Measurements from ENCODE around the gene ARCN1. TPM values are rescaled to one million over a fixed set of nuclear protein-coding genes. Genes with fewer than 3 reads are reported as not detected.

ARCN1 gene
- total and polyA plus RNA-seq, 2 donors (not counting 1 experiment from before 2014, with no cell fraction given): 116 to 387 TPM

DNA sequence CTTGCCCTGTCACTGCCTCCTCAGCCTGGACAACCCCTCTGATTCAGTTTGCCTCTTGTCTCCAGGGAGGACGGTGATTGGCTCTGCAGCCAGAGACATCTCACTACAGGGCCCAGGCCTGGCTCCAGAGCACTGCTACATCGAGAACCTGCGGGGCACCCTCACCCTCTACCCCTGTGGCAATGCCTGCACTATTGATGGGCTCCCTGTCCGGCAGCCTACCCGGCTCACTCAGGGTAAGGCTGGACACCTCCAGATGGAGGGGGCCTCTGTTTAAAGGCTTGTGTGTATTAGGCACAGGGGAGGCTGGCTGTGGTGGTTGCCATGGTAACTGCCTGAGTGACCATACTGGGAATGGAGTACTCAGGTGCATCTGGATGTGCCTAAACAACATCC lies 43.8 kb downstream of the ARCN1 start:
- TF ChIP-seq, protein P1, sequence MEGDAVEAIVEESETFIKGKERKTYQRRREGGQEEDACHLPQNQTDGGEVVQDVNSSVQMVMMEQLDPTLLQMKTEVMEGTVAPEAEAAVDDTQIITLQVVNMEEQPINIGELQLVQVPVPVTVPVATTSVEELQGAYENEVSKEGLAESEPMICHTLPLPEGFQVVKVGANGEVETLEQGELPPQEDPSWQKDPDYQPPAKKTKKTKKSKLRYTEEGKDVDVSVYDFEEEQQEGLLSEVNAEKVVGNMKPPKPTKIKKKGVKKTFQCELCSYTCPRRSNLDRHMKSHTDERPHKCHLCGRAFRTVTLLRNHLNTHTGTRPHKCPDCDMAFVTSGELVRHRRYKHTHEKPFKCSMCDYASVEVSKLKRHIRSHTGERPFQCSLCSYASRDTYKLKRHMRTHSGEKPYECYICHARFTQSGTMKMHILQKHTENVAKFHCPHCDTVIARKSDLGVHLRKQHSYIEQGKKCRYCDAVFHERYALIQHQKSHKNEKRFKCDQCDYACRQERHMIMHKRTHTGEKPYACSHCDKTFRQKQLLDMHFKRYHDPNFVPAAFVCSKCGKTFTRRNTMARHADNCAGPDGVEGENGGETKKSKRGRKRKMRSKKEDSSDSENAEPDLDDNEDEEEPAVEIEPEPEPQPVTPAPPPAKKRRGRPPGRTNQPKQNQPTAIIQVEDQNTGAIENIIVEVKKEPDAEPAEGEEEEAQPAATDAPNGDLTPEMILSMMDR (conservative IDR thresholded peaks at IDR 0.05 in 1 of 2, IDR thresholded peaks at IDR 0.05 in 1 of 2; ENCODE audit: low read depth in 1 of 2, low read length in 2 of 2): no peak
- no peak for TF ChIP-seq EZH2 (IDR thresholded peaks at IDR 0.05; ENCODE audit: low read length, missing control alignments)
- Histone ChIP-seq H2AFZ (ENCODE audit: low read length) (no peak overlapping the region), H3K4me3 (replicated peaks in 1 of 4; ENCODE audit: control extremely low read depth in 1 of 4, insufficient read depth in 1 of 4, low read depth in 3 of 4, low read length in 4 of 4) (no peak overlapping the region), H3K9ac (ENCODE audit: insufficient read depth, low read length) (no peak overlapping the region), H3K4me2 (ENCODE audit: extremely low read depth, insufficient read depth, low read length) (no peak overlapping the region), H3K4me1 (ENCODE audit: control insufficient read depth, extremely low read depth, insufficient read depth, low read length) (peaks cover 50% of the 10 kb centered on the region), H3K27ac (ENCODE audit: insufficient read depth, low read length) (peak overlapping the region; percentile 31), H3K27me3 (ENCODE audit: control insufficient read depth, insufficient read depth, low read length) (no peaks in the 10 kb centered on the region), H4K20me1 (ENCODE audit: control insufficient read depth, extremely low read depth, insufficient read depth, low read length) (no peaks in the 10 kb centered on the region), H3K79me2 (ENCODE audit: control insufficient read depth, insufficient read depth, low read length) (peaks cover 35% of the 10 kb centered on the region), H3K9me3 (ENCODE audit: control insufficient read depth, insufficient read depth, low read depth, low read length) (no peaks in the 10 kb centered on the region), H3K36me3 (ENCODE audit: control insufficient read depth, insufficient read depth, low read length) (peaks cover 22% of the 10 kb centered on the region)
- no peak for DNase-seq (ENCODE audit: low read depth in 2 of 2)

DNA sequence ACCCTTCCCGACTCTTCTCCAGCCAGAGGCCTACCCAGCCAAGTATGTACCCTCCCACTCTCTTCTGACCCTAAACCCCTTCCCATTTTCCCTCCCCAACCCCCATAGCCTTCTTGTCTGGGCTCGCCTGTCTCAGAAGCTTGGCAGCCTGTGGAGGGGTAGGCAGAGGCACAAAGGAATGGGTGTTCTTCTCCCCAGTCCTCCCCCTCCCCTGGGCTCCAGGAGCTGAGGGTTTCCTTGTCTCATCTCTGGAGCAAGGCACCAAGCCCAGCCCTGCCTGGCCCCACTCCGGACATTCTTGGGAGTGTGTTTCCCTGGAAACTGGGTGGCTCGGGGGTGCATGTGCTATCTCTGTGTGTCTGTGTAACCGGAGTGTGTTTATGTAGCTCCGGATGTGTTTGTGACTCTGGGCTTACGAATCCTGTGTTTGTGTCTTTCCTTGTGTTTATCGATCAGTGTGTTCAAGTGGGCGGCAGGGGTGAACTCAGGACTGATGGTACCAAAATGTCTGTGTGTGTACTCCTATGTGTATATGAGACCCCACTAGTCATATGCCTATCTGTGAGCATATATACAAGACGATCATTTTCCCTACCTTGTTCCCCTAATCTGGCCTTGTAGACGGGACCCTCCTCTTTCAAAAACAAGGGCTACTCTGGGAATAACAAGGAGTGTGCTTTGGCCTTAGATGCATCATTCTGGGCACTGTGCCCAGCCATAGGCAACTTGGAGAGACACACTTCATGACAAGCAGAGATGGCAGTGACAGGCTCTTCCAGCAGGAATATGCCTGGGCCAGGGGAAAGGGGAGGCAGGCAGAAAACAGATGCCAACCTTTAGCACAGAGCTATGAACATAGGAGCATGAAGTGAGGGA lies 46.1 kb downstream of the ARCN1 start:
- Histone ChIP-seq H4K20me1 (ENCODE audit: control insufficient read depth, extremely low read depth, insufficient read depth, low read length) (no peaks in the 10 kb centered on the region), H3K27ac (ENCODE audit: insufficient read depth, low read length) (peak overlapping the region; percentile 94), H3K4me2 (ENCODE audit: extremely low read depth, insufficient read depth, low read length) (peak overlapping the region; percentile 49), H3K4me1 (ENCODE audit: control insufficient read depth, extremely low read depth, insufficient read depth, low read length) (peaks cover 54% of the 10 kb centered on the region), H3K9me3 (ENCODE audit: control insufficient read depth, insufficient read depth, low read depth, low read length) (no peaks in the 10 kb centered on the region), H3K27me3 (ENCODE audit: control insufficient read depth, insufficient read depth, low read length) (no peaks in the 10 kb centered on the region), H3K9ac (ENCODE audit: insufficient read depth, low read length) (peak overlapping the region; percentile 39), H3K36me3 (ENCODE audit: control insufficient read depth, insufficient read depth, low read length) (peaks cover 22% of the 10 kb centered on the region), H3K79me2 (ENCODE audit: control insufficient read depth, insufficient read depth, low read length) (peaks cover 29% of the 10 kb centered on the region), H2AFZ (ENCODE audit: low read length) (no peak overlapping the region), H3K4me3 (replicated peaks in 1 of 4; ENCODE audit: control extremely low read depth in 1 of 4, insufficient read depth in 1 of 4, low read depth in 3 of 4, low read length in 4 of 4) (peak overlapping the region in 2 of 4 experiments; percentile 5 to 23)
- DNase-seq (ENCODE audit: low read depth in 2 of 2): peak; percentile 83 to 91
- no peak for TF ChIP-seq EZH2 (IDR thresholded peaks at IDR 0.05; ENCODE audit: low read length, missing control alignments)
- TF ChIP-seq, protein P1 (conservative IDR thresholded peaks at IDR 0.05 in 1 of 2, IDR thresholded peaks at IDR 0.05 in 1 of 2; ENCODE audit: low read depth in 1 of 2, low read length in 2 of 2): no peak

GRCh38 chr11:118618991-118619375 lies 46.8 kb downstream of the ARCN1 start:
- H3K9ac ChIP-seq (ENCODE audit: insufficient read depth, low read length): peak overlapping the region; percentile 39
- TF ChIP-seq EZH2 (IDR thresholded peaks at IDR 0.05; ENCODE audit: low read length, missing control alignments): no peak
- TF ChIP-seq, protein P1 (conservative IDR thresholded peaks at IDR 0.05 in 1 of 2, IDR thresholded peaks at IDR 0.05 in 1 of 2; ENCODE audit: low read depth in 1 of 2, low read length in 2 of 2): no peak
- H3K4me2 ChIP-seq (ENCODE audit: extremely low read depth, insufficient read depth, low read length): peak overlapping the region; percentile 49
- no peaks in the 10 kb centered on the region for H4K20me1 ChIP-seq (ENCODE audit: control insufficient read depth, extremely low read depth, insufficient read depth, low read length)
- no peak overlapping the region for H2AFZ ChIP-seq (ENCODE audit: low read length)
- H3K36me3 ChIP-seq (ENCODE audit: control insufficient read depth, insufficient read depth, low read length): peaks cover 17% of the 10 kb centered on the region
- H3K79me2 ChIP-seq (ENCODE audit: control insufficient read depth, insufficient read depth, low read length): peaks cover 23% of the 10 kb centered on the region
- no peak overlapping the region for H3K4me3 ChIP-seq (replicated peaks in 1 of 4; ENCODE audit: control extremely low read depth in 1 of 4, insufficient read depth in 1 of 4, low read depth in 3 of 4, low read length in 4 of 4)
- peak; percentile 87 to 94 for DNase-seq (ENCODE audit: low read depth in 2 of 2)
- no peaks in the 10 kb centered on the region for H3K27me3 ChIP-seq (ENCODE audit: control insufficient read depth, insufficient read depth, low read length)
- peak overlapping the region; percentile 94 for H3K27ac ChIP-seq (ENCODE audit: insufficient read depth, low read length)
- peaks cover 54% of the 10 kb centered on the region for H3K4me1 ChIP-seq (ENCODE audit: control insufficient read depth, extremely low read depth, insufficient read depth, low read length)
- H3K9me3 ChIP-seq (ENCODE audit: control insufficient read depth, insufficient read depth, low read depth, low read length): no peaks in the 10 kb centered on the region
